ENCODE data around the gene WLS. TPM values are rescaled to one million over a fixed set of nuclear protein-coding genes. Genes with fewer than 3 reads are reported as not detected.

The WLS gene
- total RNA-seq, result 65.2 and 82.6 TPM in 2 replicates

GRCh38 chr1:68232289-68233148, at the start of gene WLS:
TSS of gene WLS (minus strand) at chr1:68232523. CDS start at chr1:68232299, 224 bp downstream.

Other genes with a start within 250 kb of the WLS start
- 13.3 and 16.4 TPM in 2 replicates for gene DIRAS3, start 181.9 kb downstream of the WLS start, total RNA-seq
- gene RPE65, start 217.4 kb upstream of the WLS start, total RNA-seq, result not detected in 2 replicates

Data from myometrial cell (primary cell).